Vagina (tissue), 2 donors: ENCODE results near the gene CDC34.

Source experiments
- CTCF ChIP-seq, 3 experiments: fragments of 450-650 bp in 2 of 3; fragments of 200-600 bp in 1 of 3; sonication (generic) in 1 of 3; IDR thresholded peaks; one replicate each; pipeline ENCODE4 v1.5.1; 2017 to 2019; ENCODE audit warnings: antibody characterized with exemption in 3 of 3, mild to moderate bottlenecking in 2 of 3, moderate library complexity in 2 of 3
- POLR2AphosphoS5 ChIP-seq, 2 donors: sonication (generic); formaldehyde crosslinking; IDR thresholded peaks; one replicate each; pipeline ENCODE4 v1.9.0; 2017; ENCODE audit warnings: antibody characterized with exemption in 2 of 2, mild to moderate bottlenecking in 2 of 2, low read depth in 1 of 2; ENCODE audit not compliant: insufficient read depth in 1 of 2

- TF ChIP-seq POLR2AphosphoS5 (IDR thresholded peaks at IDR 0.05; ENCODE audit: insufficient read depth in 1 of 2, low read depth in 1 of 2), result no peak
- TF ChIP-seq CTCF (IDR thresholded peaks at IDR 0.05), result no peak
Measured at GRCh38 chr19:580274-580835, 48.8 kb downstream of the CDC34 start.
